ENCODE measurements around the gene AEBP1.

DNA sequence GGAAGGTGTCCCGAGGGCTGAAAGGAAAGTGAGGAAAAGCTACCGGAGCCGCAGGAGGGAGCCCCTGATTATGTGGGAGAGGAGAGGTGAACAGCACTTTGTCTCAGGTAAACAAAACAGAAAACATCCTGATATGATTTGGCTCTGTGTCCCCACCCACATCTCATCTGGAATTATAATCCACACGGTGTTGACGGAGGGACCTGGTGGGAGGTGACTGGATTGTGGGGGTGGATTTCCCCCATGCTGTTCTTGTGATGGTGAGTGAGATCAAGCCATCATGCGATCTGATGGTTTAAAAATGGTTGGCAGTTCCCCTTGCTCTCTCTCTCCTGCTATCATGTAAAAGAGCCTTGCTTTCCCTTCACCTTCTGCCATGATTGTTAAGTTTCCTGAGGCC is 16.2 kb downstream of the AEBP1 start:
- TF ChIP-seq TAF1 (IDR thresholded peaks at IDR 0.05; ENCODE audit: borderline replicate concordance, insufficient read depth, low read length): no peak
- TF ChIP-seq, protein P1, sequence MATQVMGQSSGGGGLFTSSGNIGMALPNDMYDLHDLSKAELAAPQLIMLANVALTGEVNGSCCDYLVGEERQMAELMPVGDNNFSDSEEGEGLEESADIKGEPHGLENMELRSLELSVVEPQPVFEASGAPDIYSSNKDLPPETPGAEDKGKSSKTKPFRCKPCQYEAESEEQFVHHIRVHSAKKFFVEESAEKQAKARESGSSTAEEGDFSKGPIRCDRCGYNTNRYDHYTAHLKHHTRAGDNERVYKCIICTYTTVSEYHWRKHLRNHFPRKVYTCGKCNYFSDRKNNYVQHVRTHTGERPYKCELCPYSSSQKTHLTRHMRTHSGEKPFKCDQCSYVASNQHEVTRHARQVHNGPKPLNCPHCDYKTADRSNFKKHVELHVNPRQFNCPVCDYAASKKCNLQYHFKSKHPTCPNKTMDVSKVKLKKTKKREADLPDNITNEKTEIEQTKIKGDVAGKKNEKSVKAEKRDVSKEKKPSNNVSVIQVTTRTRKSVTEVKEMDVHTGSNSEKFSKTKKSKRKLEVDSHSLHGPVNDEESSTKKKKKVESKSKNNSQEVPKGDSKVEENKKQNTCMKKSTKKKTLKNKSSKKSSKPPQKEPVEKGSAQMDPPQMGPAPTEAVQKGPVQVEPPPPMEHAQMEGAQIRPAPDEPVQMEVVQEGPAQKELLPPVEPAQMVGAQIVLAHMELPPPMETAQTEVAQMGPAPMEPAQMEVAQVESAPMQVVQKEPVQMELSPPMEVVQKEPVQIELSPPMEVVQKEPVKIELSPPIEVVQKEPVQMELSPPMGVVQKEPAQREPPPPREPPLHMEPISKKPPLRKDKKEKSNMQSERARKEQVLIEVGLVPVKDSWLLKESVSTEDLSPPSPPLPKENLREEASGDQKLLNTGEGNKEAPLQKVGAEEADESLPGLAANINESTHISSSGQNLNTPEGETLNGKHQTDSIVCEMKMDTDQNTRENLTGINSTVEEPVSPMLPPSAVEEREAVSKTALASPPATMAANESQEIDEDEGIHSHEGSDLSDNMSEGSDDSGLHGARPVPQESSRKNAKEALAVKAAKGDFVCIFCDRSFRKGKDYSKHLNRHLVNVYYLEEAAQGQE (IDR thresholded peaks at IDR 0.05; ENCODE audit: insufficient read depth in 1 of 2, low read depth in 2 of 2, low read length in 2 of 2): no peak
- no peak for TF ChIP-seq POLR2AphosphoS5 (IDR thresholded peaks at IDR 0.05; ENCODE audit: low read depth, low read length)
- no peak for TF ChIP-seq SIN3A (IDR thresholded peaks at IDR 0.05; ENCODE audit: borderline replicate concordance, insufficient read depth, low read length)
